GM19025 (cell line): ENCODE measurements around the gene LATS2.
"Not testable (repeated sequence)": the region's sequence is repeated elsewhere in the genome, so short reads cannot be mapped to it uniquely, and the experiment has no call there.

Experiments used
- ATAC-seq: cut with Tn5 transposase; IDR thresholded peaks from one replicate; pipeline ENCODE4 v1.9.1; 2021; ENCODE audit warnings: mild to moderate bottlenecking, low read depth, moderate library complexity; ENCODE audit not compliant: unreplicated experiment

LATS2 gene

GRCh38 chr13:20972731-20973130 is 88.7 kb downstream of the LATS2 start:
- ATAC-seq, result no peak

DNA sequence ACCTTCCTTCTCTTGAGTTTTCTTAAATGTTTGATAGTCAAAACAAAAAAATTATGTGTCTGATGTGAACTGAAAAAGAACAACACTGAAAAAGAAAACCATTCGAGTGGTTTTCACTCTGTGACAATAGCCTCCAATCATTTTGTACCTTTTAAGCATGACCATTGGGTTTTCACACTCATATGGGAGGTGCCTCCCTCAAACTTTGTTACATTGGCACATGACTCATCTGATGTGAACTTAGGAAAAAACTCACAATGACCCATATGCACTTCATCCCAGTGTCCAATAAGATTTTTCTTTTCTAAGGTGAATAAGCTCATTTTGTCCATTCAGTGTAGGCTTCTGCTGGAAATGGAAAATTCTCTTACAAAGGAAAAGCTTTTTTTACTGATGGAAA is 92.2 kb downstream of the LATS2 start:
- no peak for ATAC-seq

DNA sequence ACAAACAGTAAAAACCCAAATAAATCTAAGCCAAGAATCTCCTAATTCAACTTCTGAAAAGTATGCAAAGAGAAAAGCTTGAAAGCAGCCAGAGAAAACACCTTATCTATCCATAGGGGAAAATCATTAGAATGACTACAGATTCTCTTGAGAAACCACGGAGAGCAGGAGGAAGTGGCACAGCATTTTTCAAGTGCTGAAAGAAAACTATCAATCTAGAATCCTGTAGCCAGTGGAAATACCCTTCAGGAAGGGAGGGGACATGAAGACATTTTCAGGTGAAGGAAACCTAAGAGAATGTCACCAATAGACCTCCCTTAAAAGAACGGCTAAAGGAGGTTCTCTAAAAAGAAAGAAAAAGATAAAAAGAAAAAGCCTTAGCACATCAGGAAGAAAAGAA is 92.6 kb downstream of the LATS2 start:
- no peak for ATAC-seq

- ATAC-seq, result no peak
These were observed 94.0 kb downstream of the LATS2 start for GRCh38 chr13:20967340-20967739.

- ATAC-seq, result no peak
These were observed 96.5 kb downstream of the LATS2 start for GRCh38 chr13:20964904-20965303.

- not testable (repeated sequence) for ATAC-seq
These were observed 99.7 kb downstream of the LATS2 start for GRCh38 chr13:20961663-20962062.

- no peak for ATAC-seq
These were observed 100.6 kb downstream of the LATS2 start for GRCh38 chr13:20960663-20961309.

- ATAC-seq, result not testable (repeated sequence)
These were observed 104.3 kb downstream of the LATS2 start for GRCh38 chr13:20957049-20957620.

DNA sequence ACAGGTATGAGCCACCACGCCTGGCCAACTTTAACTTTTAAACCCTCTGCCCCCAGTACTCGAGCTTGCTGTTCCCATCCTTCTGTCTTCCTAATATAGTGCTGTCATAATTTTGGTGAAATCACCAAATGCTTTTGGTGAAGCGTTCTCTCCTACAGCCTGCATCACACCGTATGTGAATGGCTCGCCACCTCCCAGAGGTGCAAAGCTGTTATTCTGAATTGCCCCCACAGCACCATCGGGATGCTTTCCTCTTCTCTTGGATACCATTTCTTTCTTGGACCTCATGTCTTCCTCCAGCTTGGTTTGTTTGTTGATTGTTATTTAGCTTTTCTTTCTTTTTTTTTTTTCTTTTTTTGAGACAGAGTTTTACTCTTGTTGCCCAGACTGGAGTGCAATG is 105.9 kb downstream of the LATS2 start:
- ATAC-seq, result no peak

GRCh38 chr13:20953245-20953931 is 108.0 kb downstream of the LATS2 start:
- ATAC-seq, result no peak

DNA sequence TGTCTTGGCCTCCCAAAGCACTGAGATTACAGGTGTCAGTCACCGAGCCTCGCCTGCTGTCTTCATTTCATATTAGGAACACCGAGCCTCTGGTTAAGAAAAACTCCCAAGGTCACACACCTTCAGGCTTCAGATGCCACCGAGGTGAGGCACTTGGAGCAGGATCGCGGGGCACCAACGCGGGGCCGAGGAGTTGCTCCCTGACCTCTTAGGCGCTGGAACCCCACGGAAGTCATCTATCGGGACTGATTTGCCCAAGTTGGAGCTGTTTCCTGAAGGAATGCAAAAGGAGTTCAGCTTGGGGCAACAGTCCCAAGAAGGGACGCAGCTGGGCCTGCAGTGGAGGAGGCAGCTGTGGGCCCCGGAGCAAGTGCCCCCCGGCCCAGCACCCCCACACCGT is 108.5 kb downstream of the LATS2 start:
- ATAC-seq, result no peak

- ATAC-seq, result not testable (repeated sequence)
These were observed 113.4 kb downstream of the LATS2 start for GRCh38 chr13:20948001-20948400.

DNA sequence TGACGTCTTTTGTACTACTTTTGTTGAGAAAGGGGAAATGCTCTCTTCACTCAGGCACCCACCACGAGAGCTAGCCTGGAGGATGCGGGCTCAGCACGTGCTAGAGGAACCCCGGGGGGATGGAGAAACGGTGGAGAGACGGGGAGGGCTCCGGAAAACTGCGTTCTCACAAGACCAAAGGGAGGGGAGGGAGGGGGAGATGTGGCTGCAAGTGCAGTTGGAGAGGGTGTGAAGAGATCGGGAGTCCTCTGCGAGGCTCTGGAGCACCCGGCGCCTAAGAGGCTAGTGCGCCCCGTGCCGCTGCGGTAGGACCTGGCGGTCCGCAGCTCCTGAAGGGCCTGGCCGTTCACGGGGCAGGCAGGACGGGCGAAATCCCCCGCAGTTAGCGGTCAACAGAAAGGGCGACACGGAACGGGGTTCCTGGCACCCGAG is 115.4 kb downstream of the LATS2 start:
- ATAC-seq, result no peak

- ATAC-seq, result no peak
These were observed 118.3 kb downstream of the LATS2 start for GRCh38 chr13:20942938-20943559.

DNA sequence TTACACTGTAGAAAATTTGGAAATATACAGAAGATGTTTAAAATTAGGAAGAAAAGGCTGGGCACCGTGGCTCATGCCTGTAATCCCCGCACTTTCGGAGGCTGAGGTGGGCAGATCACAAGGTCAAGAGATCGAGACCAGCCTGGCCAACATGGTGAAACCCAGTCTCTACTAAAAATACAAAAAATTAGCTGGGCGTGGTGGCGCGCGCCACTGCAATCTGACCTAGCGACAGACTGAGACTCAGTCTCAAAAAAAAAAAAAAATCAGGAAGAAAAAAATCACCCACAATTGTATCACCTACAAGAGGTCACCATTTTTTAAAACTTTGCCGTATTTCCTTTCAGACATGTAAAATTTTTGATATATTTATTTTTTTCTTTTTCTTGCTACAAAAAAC is 120.9 kb downstream of the LATS2 start:
- ATAC-seq, result not testable (repeated sequence)

DNA sequence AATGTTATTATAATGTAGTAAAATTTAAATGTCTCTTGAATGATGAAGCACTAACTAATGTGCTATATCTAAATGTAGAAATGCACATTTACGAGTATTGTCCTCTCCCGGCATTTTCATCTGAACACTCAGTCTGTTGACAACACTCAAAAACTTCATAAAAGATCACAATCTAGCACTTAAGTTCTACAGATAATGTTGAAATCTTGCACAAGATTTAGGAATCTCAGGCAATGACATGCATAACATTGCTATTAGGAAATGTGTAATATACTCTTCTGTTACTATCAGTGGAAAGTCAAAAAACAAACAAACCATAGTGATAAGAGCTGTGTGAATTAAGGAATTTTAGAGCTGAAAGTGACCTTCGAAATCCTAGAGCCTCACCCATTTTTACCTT is 121.3 kb downstream of the LATS2 start:
- no peak for ATAC-seq

GRCh38 chr13:20939662-20940061 is 121.7 kb downstream of the LATS2 start:
- ATAC-seq, result no peak

GRCh38 chr13:20938302-20938701 is 123.1 kb downstream of the LATS2 start:
- ATAC-seq, result no peak

- no peak for ATAC-seq
These were observed 133.7 kb downstream of the LATS2 start for GRCh38 chr13:20927596-20928257.

- not testable (repeated sequence) for ATAC-seq
These were observed 136.0 kb downstream of the LATS2 start for GRCh38 chr13:20925395-20925790.
